H9 (cell line): ENCODE measurements around the gene CTNNAL1. TPM values are rescaled to one million over a fixed set of nuclear protein-coding genes. Genes with fewer than 3 reads are reported as not detected.

Source experiments
- DNase-seq: peaks from one replicate; pipeline ENCODE4 v3.0.0-alpha.2; 2017
- H2AFZ ChIP-seq: one replicate; pipeline ENCODE4 v1.6.1; 2013; ENCODE audit warnings: mild to moderate bottlenecking, low read length, control low read depth, moderate library complexity
- H2AK5ac ChIP-seq: 2 replicates; pipeline ENCODE4 v1.6.1; 2013; ENCODE audit warnings: low read length, control low read depth, mixed read lengths; ENCODE audit not compliant: insufficient read length
- H2BK120ac ChIP-seq: one replicate; pipeline ENCODE4 v1.6.1; 2013; ENCODE audit warnings: low read depth, mild to moderate bottlenecking, low read length, control low read depth, inconsistent platforms; ENCODE audit not compliant: poor library complexity, severe bottlenecking
- H2BK12ac ChIP-seq: 2 replicates; pipeline ENCODE4 v1.6.1; 2013; ENCODE audit warnings: low read length, control low read depth, mixed read lengths, low read depth; ENCODE audit not compliant: insufficient read length
- H2BK15ac ChIP-seq: 2 replicates; pipeline ENCODE4 v1.6.1; 2013; ENCODE audit warnings: low read depth, low read length, control low read depth
- H2BK20ac ChIP-seq: one replicate; pipeline ENCODE4 v1.6.1; 2013; ENCODE audit warnings: low read depth, mild to moderate bottlenecking, low read length, control low read depth, inconsistent platforms; ENCODE audit not compliant: poor library complexity, severe bottlenecking
- H2BK5ac ChIP-seq: 2 replicates; pipeline ENCODE4 v1.6.1; 2013; ENCODE audit warnings: low read length, control low read depth, mixed read lengths; ENCODE audit not compliant: insufficient read length
- H3K14ac ChIP-seq: 2 replicates; pipeline ENCODE4 v1.6.1; 2013; ENCODE audit warnings: low read length, control low read depth; ENCODE audit not compliant: insufficient read depth
- H3K18ac ChIP-seq: 2 replicates; pipeline ENCODE4 v1.6.1; 2013; ENCODE audit warnings: low read depth, mild to moderate bottlenecking, mixed read lengths, low read length, control low read depth; ENCODE audit not compliant: insufficient read length
- H3K23ac ChIP-seq: 2 replicates; pipeline ENCODE4 v1.6.1; 2013; ENCODE audit warnings: low read length, control low read depth, mixed read lengths, low read depth; ENCODE audit not compliant: insufficient read length
- H3K23me2 ChIP-seq: 2 replicates; pipeline ENCODE4 v1.6.1; 2013; ENCODE audit warnings: low read depth, mild to moderate bottlenecking, mixed read lengths, low read length, control low read depth; ENCODE audit not compliant: insufficient read length, poor library complexity, severe bottlenecking
- H3K27ac ChIP-seq: 2 replicates; pipeline ENCODE4 v1.5.1; 2013; ENCODE audit warnings: low read length, control low read depth, mixed read lengths, low read depth; ENCODE audit not compliant: insufficient read length
- H3K27me3 ChIP-seq: 2 replicates; pipeline ENCODE4 v1.6.1; 2013; ENCODE audit warnings: low read length, control low read depth, inconsistent platforms; ENCODE audit not compliant: insufficient read depth
- H3K4ac ChIP-seq: 2 replicates; pipeline ENCODE4 v1.6.1; 2013; ENCODE audit warnings: low read depth, mild to moderate bottlenecking, control low read depth, inconsistent platforms, low read length, moderate library complexity
- H3K4me1 ChIP-seq: 2 replicates; pipeline ENCODE4 v1.6.1; 2013; ENCODE audit warnings: low read length, control low read depth, inconsistent platforms; ENCODE audit not compliant: insufficient read depth
- H3K4me2 ChIP-seq: 2 replicates; pipeline ENCODE4 v1.6.1; 2013; ENCODE audit warnings: low read length, control low read depth, mixed read lengths; ENCODE audit not compliant: insufficient read length, insufficient read depth
- H3K56ac ChIP-seq: 2 replicates; pipeline ENCODE4 v1.6.1; 2013; ENCODE audit warnings: low read depth, mild to moderate bottlenecking, mixed read lengths, low read length, control low read depth; ENCODE audit not compliant: insufficient read length
- H3K79me1 ChIP-seq: 2 replicates; pipeline ENCODE4 v1.6.1; 2013; ENCODE audit warnings: low read depth, mild to moderate bottlenecking, moderate library complexity, low read length, control low read depth, inconsistent platforms; ENCODE audit not compliant: insufficient read depth, poor library complexity, severe bottlenecking
- H3K79me2 ChIP-seq: 2 replicates; pipeline ENCODE4 v1.6.1; 2013; ENCODE audit warnings: low read length, control low read depth, inconsistent platforms; ENCODE audit not compliant: insufficient read depth
- H3K9ac ChIP-seq: 2 replicates; pipeline ENCODE4 v1.6.1; 2013; ENCODE audit warnings: low read length, control low read depth, mixed read lengths; ENCODE audit not compliant: insufficient read length; ENCODE audit errors: extremely low read depth
- H3K9me3 ChIP-seq: one replicate; pipeline ENCODE4 v1.6.1; 2013; ENCODE audit warnings: low read depth, low read length, inconsistent platforms; ENCODE audit not compliant: control insufficient read depth
- H3T11ph ChIP-seq: one replicate; pipeline ENCODE4 v1.6.1; 2013; ENCODE audit warnings: mild to moderate bottlenecking, low read length, control low read depth, inconsistent platforms
- H4K20me1 ChIP-seq: one replicate; pipeline ENCODE4 v1.6.1; 2013; ENCODE audit not compliant: control insufficient read depth, insufficient read length, insufficient read depth
- H4K5ac ChIP-seq: 2 replicates; pipeline ENCODE4 v1.6.1; 2013; ENCODE audit warnings: low read depth, mild to moderate bottlenecking, mixed read lengths, low read length, control low read depth; ENCODE audit not compliant: insufficient read length
- H4K8ac ChIP-seq: replicated peaks from 2 replicates; pipeline ENCODE4 v1.6.1; 2013; ENCODE audit warnings: low read length, control low read depth, mixed read lengths, low read depth; ENCODE audit not compliant: insufficient read length
- H4K91ac ChIP-seq: 2 replicates; pipeline ENCODE4 v1.6.1; 2013; ENCODE audit warnings: low read depth, mild to moderate bottlenecking, moderate library complexity, mixed read lengths, low read length, control low read depth; ENCODE audit not compliant: insufficient read length
- H3K27ac Mint-ChIP-seq, 3 experiments: 2 replicates in 2 of 3; 3 replicates in 1 of 3; pipeline ENCODE4 v1.8.0; 2020 to 2021; ENCODE audit warnings: mixed read lengths in 3 of 3, mild to moderate bottlenecking in 1 of 3, moderate library complexity in 1 of 3
- H3K27me3 Mint-ChIP-seq: 2 replicates; pipeline ENCODE4 v1.8.0; 2021; ENCODE audit warnings: low read depth, mild to moderate bottlenecking, moderate library complexity, mixed read lengths
- H3K36me3 Mint-ChIP-seq, 3 experiments: 2 replicates in 2 of 3; 3 replicates in 1 of 3; pipeline ENCODE4 v1.8.0; 2020 to 2021; ENCODE audit warnings: low read depth in 3 of 3, mixed read lengths in 3 of 3; ENCODE audit not compliant: insufficient read depth in 1 of 3
- H3K4me1 Mint-ChIP-seq, 2 experiments: 2 replicates each; pipeline ENCODE4 v1.8.0; 2020; ENCODE audit warnings: mixed read lengths in 2 of 2
- H3K4me3 Mint-ChIP-seq, 2 experiments: 2 replicates in 1 of 2; 3 replicates in 1 of 2; pipeline ENCODE4 v1.8.0; 2020 to 2021; ENCODE audit warnings: mild to moderate bottlenecking in 2 of 2, mixed read lengths in 2 of 2, moderate library complexity in 1 of 2
- H3K9me3 Mint-ChIP-seq, 2 experiments: 2 replicates in 1 of 2; 3 replicates in 1 of 2; pipeline ENCODE4 v1.8.0; 2020; ENCODE audit warnings: mild to moderate bottlenecking in 2 of 2, mixed read lengths in 2 of 2, moderate library complexity in 1 of 2
- CTCF ChIP-seq: fragments of 200-600 bp; sonication (generic); conservative IDR thresholded peaks from 3 replicates; pipeline ENCODE4 v1.8.0; 2021; ENCODE audit warnings: antibody characterized with exemption, mild to moderate bottlenecking
- whole genome bisulfite sequencing: extraction: QIAGEN DNeasy Blood & Tissue Kit; methylation state at CpG from one replicate; pipeline ENCODE4 v1.1.7; 2013; ENCODE audit warnings: missing lambda C conversion rate, low lambda C conversion rate, mixed read lengths; ENCODE audit not compliant: insufficient read length; ENCODE audit errors: extremely low coverage; 5-methylcytosine and 5-hydroxymethylcytosine counted together
- total RNA-seq: library from RNA; stranded (reverse); gene quantifications from 2 replicates; pipeline ENCODE4 v1.2.1, GENCODE V29; 2021

Gene CTNNAL1
- total RNA-seq, 1 experiment from 2014 or later, result 52.9 TPM

- Histone ChIP-seq H3K79me1 (peaks cover 5% of the 10 kb centered on the region), H2BK120ac (no peak overlapping the region), H3K18ac (no peak overlapping the region), H3T11ph (no peak overlapping the region), H2BK12ac (no peak overlapping the region), H2BK20ac (no peak overlapping the region), H3K14ac (no peak overlapping the region), H3K23me2 (no peaks in the 10 kb centered on the region), H2BK5ac (no peak overlapping the region), H4K91ac (no peak overlapping the region), H4K20me1 (no peaks in the 10 kb centered on the region), H3K4me2 (no peak overlapping the region), H2AK5ac (no peak overlapping the region), H3K23ac (no peak overlapping the region), H4K8ac (no peak overlapping the region), H2BK15ac (no peak overlapping the region), H3K4ac (no peak overlapping the region), H3K9me3 (no peaks in the 10 kb centered on the region), H3K9ac (no peak overlapping the region), H2AFZ (no peak overlapping the region), H3K27ac (no peak overlapping the region), H3K56ac (no peak overlapping the region), H3K4me1 (no peaks in the 10 kb centered on the region), H3K27me3 (no peaks in the 10 kb centered on the region), H3K79me2 (no peaks in the 10 kb centered on the region), H4K5ac (no peak overlapping the region)
- H3K4me1 Mint-ChIP-seq, result no peaks in the 10 kb centered on the region
- no peak overlapping the region for H3K4me3 Mint-ChIP-seq
- H3K36me3 Mint-ChIP-seq, result peaks cover 0 to 6% (median 2%) of the 10 kb centered on the region in 3 experiments; a peak in 3 of 7 replicates
- DNase-seq, result no peak
- no peaks in the 10 kb centered on the region for H3K27me3 Mint-ChIP-seq
- H3K27ac Mint-ChIP-seq, result no peak overlapping the region
- WGBS, result no CpG with 5 or more reads among the region's 1 CpG
- H3K9me3 Mint-ChIP-seq, result no peaks in the 10 kb centered on the region
- TF ChIP-seq CTCF, result no peak
Measured at GRCh38 chr9:108996643-108997042, 16.7 kb downstream of the CTNNAL1 start.
